HEK293 (cell line): ENCODE data around the gene PRKG1.

ENCODE experiments used
- CTCF ChIA-PET: fragments of 350-600 bp; formaldehyde crosslinking; extraction: SDS; loops from one replicate; lab custom pipeline; 2021; ENCODE audit warnings: antibody characterized with exemption; lab: Yijun Ruan, JAX
- POLR2A ChIA-PET: fragments of 300-600 bp; formaldehyde crosslinking; extraction: SDS; loops from one replicate; lab custom pipeline; 2020; ENCODE audit warnings: antibody characterized with exemption, inconsistent platforms; lab: Yijun Ruan, JAX
- H3K27ac ChIP-seq: fragments of 200-500 bp; sonication (Bioruptor generic); 2 replicates; pipeline ENCODE4 v1.5.1; 2014; ENCODE audit warnings: low read depth, low read length, control low read depth, inconsistent platforms; ENCODE audit errors: extremely low read depth
- H3K36me3 ChIP-seq, 2 experiments: fragments of 200-500 bp in 1 of 2; sonication (Bioruptor generic) in 1 of 2; 1 replicate in 1 of 2; 2 replicates in 1 of 2; pipeline ENCODE4 v1.5.1; 2014 to 2017; ENCODE audit warnings: inconsistent platforms in 2 of 2, low read length in 2 of 2; ENCODE audit not compliant: control insufficient read depth in 2 of 2, insufficient read depth in 1 of 2
- H3K4me1 ChIP-seq: fragments of 200-500 bp; sonication (Bioruptor generic); 2 replicates; pipeline ENCODE4 v1.5.1; 2014; ENCODE audit warnings: mild to moderate bottlenecking, low read length, inconsistent platforms; ENCODE audit not compliant: control insufficient read depth, insufficient read depth
- H3K4me3 ChIP-seq: 2 replicates; pipeline ENCODE4 v1.5.1; 2011; ENCODE audit warnings: low read depth, mild to moderate bottlenecking, control low read depth, low read length, moderate library complexity
- H3K9me3 ChIP-seq: fragments of 200-500 bp; sonication (Bioruptor generic); 2 replicates; pipeline ENCODE4 v1.5.1; 2014; ENCODE audit warnings: low read depth, low read length, inconsistent platforms; ENCODE audit not compliant: control insufficient read depth, insufficient read depth
- BCL11B ChIP-seq: fragments of 450-650 bp; formaldehyde crosslinking; IDR thresholded peaks from 2 replicates; pipeline ENCODE4 v1.5.1; 2016; ENCODE audit warnings: low read depth, missing biosample characterization, missing genetic modification characterization
- INSM2 ChIP-seq: fragments of 450-650 bp; formaldehyde crosslinking; IDR thresholded peaks from 2 replicates; pipeline ENCODE4 v1.5.1; 2016; ENCODE audit warnings: missing biosample characterization, missing genetic modification characterization
- KLF9 ChIP-seq: fragments of 450-650 bp; formaldehyde crosslinking; IDR thresholded peaks from 2 replicates; pipeline ENCODE4 v1.5.1; 2016; ENCODE audit warnings: missing biosample characterization, missing genetic modification characterization, low read depth
- MEIS1 ChIP-seq: sonication (generic); formaldehyde crosslinking; IDR thresholded peaks from 2 replicates; pipeline ENCODE4 v1.8.1; 2022; ENCODE audit warnings: missing genetic modification reagents, mild to moderate bottlenecking, borderline replicate concordance
- OSR2 ChIP-seq: fragments of 450-650 bp; formaldehyde crosslinking; IDR thresholded peaks from 2 replicates; pipeline ENCODE4 v1.5.1; 2016; ENCODE audit warnings: missing biosample characterization, missing genetic modification characterization
- PRDM10 ChIP-seq: fragments of 450-650 bp; formaldehyde crosslinking; IDR thresholded peaks from 2 replicates; pipeline ENCODE4 v1.5.1; 2016; ENCODE audit warnings: missing biosample characterization, missing genetic modification characterization
- PRDM4 ChIP-seq: fragments of 450-650 bp; formaldehyde crosslinking; IDR thresholded peaks from 2 replicates; pipeline ENCODE4 v1.5.1; 2017; ENCODE audit warnings: missing biosample characterization, missing genetic modification characterization
- SP2 ChIP-seq: fragments of 450-650 bp; formaldehyde crosslinking; IDR thresholded peaks from 2 replicates; pipeline ENCODE4 v1.5.1; 2016; ENCODE audit warnings: missing biosample characterization, missing genetic modification characterization
- ZBTB17 ChIP-seq: fragments of 450-650 bp; formaldehyde crosslinking; IDR thresholded peaks from 2 replicates; pipeline ENCODE4 v1.5.1; 2016; ENCODE audit warnings: missing biosample characterization, missing genetic modification characterization
- ZNF155 ChIP-seq: fragments of 450-650 bp; formaldehyde crosslinking; IDR thresholded peaks from 2 replicates; pipeline ENCODE4 v1.5.1; 2016; ENCODE audit warnings: missing biosample characterization, missing genetic modification characterization
- ZNF223 ChIP-seq: fragments of 450-650 bp; formaldehyde crosslinking; IDR thresholded peaks from 2 replicates; pipeline ENCODE4 v1.5.1; 2016; ENCODE audit warnings: missing biosample characterization, missing genetic modification characterization
- ZNF335 ChIP-seq: fragments of 450-650 bp; formaldehyde crosslinking; conservative IDR thresholded peaks from 2 replicates; pipeline ENCODE4 v1.5.1; 2016; ENCODE audit warnings: missing biosample characterization, missing genetic modification characterization
- ZNF488 ChIP-seq: fragments of 450-650 bp; formaldehyde crosslinking; IDR thresholded peaks from 2 replicates; pipeline ENCODE4 v1.5.1; 2016; ENCODE audit warnings: missing biosample characterization, missing genetic modification characterization
- ZNF549 ChIP-seq: fragments of 450-650 bp; IDR thresholded peaks from 2 replicates; pipeline ENCODE4 v1.5.1; 2018; ENCODE audit warnings: missing biosample characterization, missing genetic modification characterization, mild to moderate bottlenecking, inconsistent platforms, moderate library complexity
- ZNF610 ChIP-seq: fragments of 450-650 bp; formaldehyde crosslinking; IDR thresholded peaks from 2 replicates; pipeline ENCODE4 v1.5.1; 2016; ENCODE audit warnings: missing biosample characterization, missing genetic modification characterization, borderline replicate concordance
- ZNF654 ChIP-seq: fragments of 450-650 bp; formaldehyde crosslinking; IDR thresholded peaks from 2 replicates; pipeline ENCODE4 v1.5.1; 2016; ENCODE audit warnings: low read depth, missing biosample characterization, missing genetic modification characterization
- ZNF660 ChIP-seq: fragments of 450-650 bp; IDR thresholded peaks from 2 replicates; pipeline ENCODE4 v1.5.1; 2018; ENCODE audit warnings: missing biosample characterization, mild to moderate bottlenecking, missing genetic modification characterization
- ZNF707 ChIP-seq: fragments of 450-650 bp; formaldehyde crosslinking; IDR thresholded peaks from 2 replicates; pipeline ENCODE4 v1.5.1; 2016; ENCODE audit warnings: missing biosample characterization, missing genetic modification characterization
- ZNF837 ChIP-seq: fragments of 450-650 bp; formaldehyde crosslinking; IDR thresholded peaks from 2 replicates; pipeline ENCODE4 v1.5.1; 2016; ENCODE audit warnings: missing biosample characterization, missing genetic modification characterization

PRKG1 gene

GRCh38 chr10:51125518-51125917, 51.2 kb downstream of the PRKG1 start:
- CTCF ChIA-PET = interaction anchor here (0.7 kb wide), 1 partner anchor 352 kb away, joined by 3 read pairs; no protein-coding TSS in a partner anchor

More at GRCh38 chr10:51125518-51125917, 51.2 kb downstream of the PRKG1 start:
- Histone ChIP-seq H3K27ac (no peak overlapping the region), H3K36me3 (no peaks in the 10 kb centered on the region), H3K9me3 (no peaks in the 10 kb centered on the region), H3K4me3 (no peak overlapping the region), H3K4me1 (no peaks in the 10 kb centered on the region; the same call in 1 of the 2 replicates)
- TF ChIP-seq ZNF837 (tag by site-specific recombination) (no peak), BCL11B (no peak), ZNF549 (tag by site-specific recombination) (no peak), PRDM10 (tag by site-specific recombination) (no peak), INSM2 (tag by site-specific recombination) (no peak), PRDM4 (tag by site-specific recombination) (no peak), ZNF707 (tag by site-specific recombination) (no peak), ZNF223 (tag by site-specific recombination) (no peak), ZNF155 (tag by site-specific recombination) (no peak), ZNF335 (tag by site-specific recombination) (no peak), ZNF654 (no peak), ZNF610 (tag by site-specific recombination) (no peak), KLF9 (tag by site-specific recombination) (no peak), ZNF660 (no peak), SP2 (no peak), ZNF488 (tag by site-specific recombination) (no peak), ZBTB17 (tag by site-specific recombination) (no peak), MEIS1 (CRISPR knock-in tag) (no peak), OSR2 (tag by site-specific recombination) (no peak)
- POLR2A ChIA-PET = no interaction called here
